H1 (cell line): ENCODE measurements around the gene CBFB. TPM values are rescaled to one million over a fixed set of nuclear protein-coding genes. Genes with fewer than 3 reads are reported as not detected.

Experiments used
- CTCF ChIA-PET: fragments of 300-600 bp; sonication (Branson Sonifier 250); formaldehyde crosslinking; loops from one replicate; lab custom pipeline; 2021; ENCODE audit not compliant: partially characterized antibody; lab: Charles Lee
- POLR2A ChIA-PET: fragments of 300-600 bp; sonication (Branson Sonifier 250); formaldehyde crosslinking; loops from one replicate; lab custom pipeline; 2021; ENCODE audit warnings: inconsistent platforms; ENCODE audit not compliant: partially characterized antibody; lab: Charles Lee
- DNase-seq, 2 experiments: peaks; one replicate each; pipeline versions ENCODE4 v3.0.0 to v3.0.0-alpha.2; 2010 to 2022; ENCODE audit warnings: low spot score in 2 of 2, low read depth in 1 of 2, mixed read lengths in 1 of 2
- FAIRE-seq: peaks from 2 replicates; lab custom pipeline; 2011; peaks lifted over from hg19 to GRCh38; lab: Jason Lieb, UNC
- H2AFZ ChIP-seq: 2 replicates; pipeline ENCODE4 v1.8.1; 2012; ENCODE audit warnings: low read length, inconsistent platforms
- H2AK5ac ChIP-seq: 2 replicates; pipeline ENCODE4 v1.6.1; 2013; ENCODE audit warnings: low read depth, low read length
- H2BK120ac ChIP-seq: replicated peaks from 2 replicates; pipeline ENCODE3; 2013; ENCODE audit warnings: low read depth, low read length, inconsistent platforms
- H2BK12ac ChIP-seq: 2 replicates; pipeline ENCODE4 v1.6.1; 2013; ENCODE audit warnings: low read depth, low read length
- H2BK15ac ChIP-seq: 2 replicates; pipeline ENCODE4 v1.6.1; 2013; ENCODE audit warnings: low read length
- H2BK20ac ChIP-seq: 2 replicates; pipeline ENCODE4 v1.6.1; 2013; ENCODE audit warnings: low read length
- H2BK5ac ChIP-seq: 2 replicates; pipeline ENCODE4 v1.6.1; 2013; ENCODE audit warnings: low read depth, low read length
- H3K14ac ChIP-seq: 2 replicates; pipeline ENCODE4 v1.6.1; 2013; ENCODE audit warnings: inconsistent platforms; ENCODE audit not compliant: insufficient read length
- H3K18ac ChIP-seq: 2 replicates; pipeline ENCODE4 v1.6.1; 2013; ENCODE audit warnings: low read length; ENCODE audit errors: extremely low read depth
- H3K23ac ChIP-seq: 2 replicates; pipeline ENCODE4 v1.6.1; 2013; ENCODE audit warnings: inconsistent platforms; ENCODE audit not compliant: insufficient read length
- H3K23me2 ChIP-seq: 2 replicates; pipeline ENCODE4 v1.6.1; 2013; ENCODE audit warnings: low read depth, low read length
- H3K27ac ChIP-seq: 2 replicates; pipeline ENCODE4 v1.6.1; 2011; ENCODE audit warnings: low read depth, low read length, inconsistent platforms
- H3K27me3 ChIP-seq, 4 experiments: replicated peaks in 1 of 4; 1 replicate in 1 of 4; 2 replicates in 3 of 4; pipeline versions ENCODE4 v1.6.1 to v1.8.1; 2011 to 2013; ENCODE audit warnings: low read length in 3 of 4, mild to moderate bottlenecking in 3 of 4, inconsistent platforms in 2 of 4, mixed read lengths in 2 of 4, moderate library complexity in 1 of 4; ENCODE audit not compliant: control insufficient read depth in 3 of 4, insufficient read depth in 3 of 4; ENCODE audit errors: extremely low read depth in 1 of 4
- H3K36me3 ChIP-seq, 4 experiments: 2 replicates each; pipeline versions ENCODE4 v1.6.1 to v1.8.1; 2011 to 2013; ENCODE audit warnings: mild to moderate bottlenecking in 4 of 4, low read length in 3 of 4, moderate library complexity in 2 of 4, control low read depth in 1 of 4, inconsistent platforms in 1 of 4; ENCODE audit not compliant: insufficient read depth in 4 of 4, control insufficient read depth in 2 of 4
- H3K4ac ChIP-seq: replicated peaks from 2 replicates; pipeline ENCODE3; 2013; ENCODE audit warnings: low read length, low read depth, mixed read lengths, inconsistent platforms; ENCODE audit not compliant: insufficient read length
- H3K4me1 ChIP-seq, 4 experiments: replicated peaks in 1 of 4; 1 replicate in 1 of 4; 2 replicates in 3 of 4; pipeline versions ENCODE4 v1.6.1 to v1.8.1; 2011 to 2013; ENCODE audit warnings: low read length in 3 of 4, inconsistent platforms in 2 of 4, mixed read lengths in 1 of 4; ENCODE audit not compliant: insufficient read depth in 4 of 4, control insufficient read depth in 3 of 4
- H3K4me2 ChIP-seq, 2 experiments: 2 replicates each; pipeline versions ENCODE4 v1.6.1 to v1.8.1; 2011 to 2013; ENCODE audit warnings: low read depth in 2 of 2, low read length in 2 of 2, control low read depth in 1 of 2, inconsistent platforms in 1 of 2, mild to moderate bottlenecking in 1 of 2; ENCODE audit not compliant: insufficient read depth in 1 of 2
- H3K4me3 ChIP-seq, 4 experiments: fragments of 200-600, 300-600 bp in 1 of 4; sonication (generic), shearing (Covaris generic), sonication (Bioruptor Twin) in 1 of 4; 2 replicates each; pipeline versions ENCODE4 v1.5.1 to v1.8.1; 2011 to 2016; ENCODE audit warnings: low read length in 4 of 4, low read depth in 3 of 4, control low read depth in 2 of 4, inconsistent platforms in 2 of 4, mild to moderate bottlenecking in 2 of 4, mixed read lengths in 1 of 4, moderate library complexity in 1 of 4; ENCODE audit not compliant: insufficient read depth in 2 of 4; ENCODE audit errors: extremely low read depth in 1 of 4
- H3K56ac ChIP-seq: replicated peaks from 2 replicates; pipeline ENCODE3; 2013; ENCODE audit warnings: low read depth, mild to moderate bottlenecking, mixed read lengths, low read length, inconsistent platforms; ENCODE audit not compliant: insufficient read length
- H3K79me1 ChIP-seq: 2 replicates; pipeline ENCODE4 v1.6.1; 2013; ENCODE audit warnings: low read depth, low read length, control low read depth
- H3K79me2 ChIP-seq, 2 experiments: 2 replicates each; pipeline versions ENCODE4 v1.6.1 to v1.8.1; 2012 to 2013; ENCODE audit warnings: low read length in 2 of 2, mild to moderate bottlenecking in 2 of 2, inconsistent platforms in 1 of 2; ENCODE audit not compliant: insufficient read depth in 2 of 2, control insufficient read depth in 1 of 2
- H3K9ac ChIP-seq, 4 experiments: replicated peaks in 1 of 4; 1 replicate in 1 of 4; 2 replicates in 3 of 4; pipeline versions ENCODE4 v1.6.1 to v1.8.1; 2011 to 2013; ENCODE audit warnings: low read depth in 3 of 4, low read length in 3 of 4, control low read depth in 2 of 4, mild to moderate bottlenecking in 2 of 4, moderate library complexity in 2 of 4, inconsistent platforms in 1 of 4; ENCODE audit errors: extremely low read depth in 1 of 4
- H3K9me3 ChIP-seq, 2 experiments: 2 replicates each; pipeline versions ENCODE4 v1.6.1 to v1.8.1; 2012 to 2013; ENCODE audit warnings: mild to moderate bottlenecking in 2 of 2, moderate library complexity in 2 of 2, control low read depth in 1 of 2, inconsistent platforms in 1 of 2, low read depth in 1 of 2, low read length in 1 of 2, mixed read lengths in 1 of 2; ENCODE audit not compliant: insufficient read depth in 2 of 2
- H4K20me1 ChIP-seq, 2 experiments: replicated peaks in 1 of 2; 2 replicates each; pipeline versions ENCODE3 to v1.8.1; 2011 to 2013; ENCODE audit warnings: inconsistent platforms in 2 of 2, low read length in 2 of 2, mild to moderate bottlenecking in 1 of 2; ENCODE audit not compliant: insufficient read depth in 2 of 2, control insufficient read depth in 1 of 2
- H4K5ac ChIP-seq: 2 replicates; pipeline ENCODE4 v1.6.1; 2013; ENCODE audit warnings: low read length, low read depth, mixed read lengths, inconsistent platforms; ENCODE audit not compliant: insufficient read length
- H4K8ac ChIP-seq: 2 replicates; pipeline ENCODE4 v1.8.0; 2013; ENCODE audit warnings: mild to moderate bottlenecking, moderate library complexity, low read length, inconsistent platforms; ENCODE audit not compliant: insufficient read depth; ENCODE audit errors: extremely low read depth
- H4K91ac ChIP-seq: replicated peaks from 2 replicates; pipeline ENCODE3; 2013; ENCODE audit warnings: low read length, mixed read lengths, inconsistent platforms; ENCODE audit not compliant: insufficient read length
- CHD1 ChIP-seq: IDR thresholded peaks from 2 replicates; pipeline ENCODE4 v1.6.1; 2012; ENCODE audit warnings: low read depth, low read length, improper control_type of control experiment
- CTBP2 ChIP-seq: IDR thresholded peaks from 2 replicates; pipeline ENCODE4 v1.7.0; 2011; ENCODE audit warnings: borderline replicate concordance, mild to moderate bottlenecking, moderate library complexity, mixed read lengths, low read length; ENCODE audit not compliant: insufficient read depth, insufficient read length
- JUND ChIP-seq: IDR thresholded peaks from 2 replicates; pipeline ENCODE4 v1.6.1; 2011; ENCODE audit warnings: mild to moderate bottlenecking, improper control_type of control experiment, low read length
- SIRT6 ChIP-seq: IDR thresholded peaks from one replicate; pipeline ENCODE4 v1.7.1; 2012; ENCODE audit warnings: low read length, inconsistent platforms
- SRF ChIP-seq: IDR thresholded peaks from 2 replicates; pipeline ENCODE4 v1.6.1; 2011; ENCODE audit warnings: mild to moderate bottlenecking, low read depth, low read length, moderate library complexity
- TCF12 ChIP-seq: IDR thresholded peaks from 2 replicates; pipeline ENCODE4 v1.6.1; 2011; ENCODE audit warnings: low read depth, mild to moderate bottlenecking, low read length
- YY1 ChIP-seq: IDR thresholded peaks from 2 replicates; pipeline ENCODE4 v1.6.1; 2011; ENCODE audit warnings: low read depth, mild to moderate bottlenecking, low read length
- polyA plus RNA-seq, 7 experiments: library from polyadenylated mRNA; depleted of rRNA in 3 of 7; stranded (reverse) in 5 of 7; unstranded in 2 of 7; fragments of >200 nt in 5 of 7; fragments of 200-250 nt in 2 of 7; gene quantifications; 1 replicate in 5 of 7; 2 replicates in 1 of 7; 4 replicates in 1 of 7; pipeline versions ENCODE4 v1.2.1 to v1.2.3, GENCODE V29; 2011 to 2013; ENCODE audit warnings: missing spikeins in 2 of 7, mixed read lengths in 2 of 7
- total RNA-seq: library from RNA; stranded (reverse); fragmentation: NEBNext Ultra II Directional; extraction: Animal tissue kit (Norgen Biotek cat#: 25700); gene quantifications from 2 replicates; pipeline ENCODE4 v1.2.1, GENCODE V29; 2021

Gene CBFB
- total and polyA plus RNA-seq, 2 of the 8 experiments (the other 6 are each of a cell fraction or from before 2014, with no cell fraction given): 11.5 to 31.6 TPM

- Histone ChIP-seq H4K5ac (no peak overlapping the region), H2BK20ac (no peak overlapping the region), H3K9me3 (no peaks in the 10 kb centered on the region), H2BK120ac (no peak overlapping the region), H3K23ac (no peak overlapping the region), H3K18ac (no peak overlapping the region), H3K56ac (no peak overlapping the region), H3K4me3 (no peak overlapping the region), H2AFZ (no peak overlapping the region), H4K20me1 (peaks cover 0 to 2% of the 10 kb centered on the region in 2 experiments), H2AK5ac (no peak overlapping the region), H3K23me2 (no peaks in the 10 kb centered on the region), H3K9ac (no peak overlapping the region), H3K14ac (no peak overlapping the region), H3K27me3 (no peaks in the 10 kb centered on the region), H3K79me2 (no peaks in the 10 kb centered on the region), H3K4ac (no peak overlapping the region), H3K36me3 (no peaks in the 10 kb centered on the region), H3K27ac (no peak overlapping the region), H3K4me1 (no peaks in the 10 kb centered on the region), H2BK15ac (no peak overlapping the region), H3K79me1 (no peaks in the 10 kb centered on the region), H2BK5ac (no peak overlapping the region), H2BK12ac (no peak overlapping the region), H4K8ac (no peak overlapping the region), H4K91ac (no peak overlapping the region), H3K4me2 (no peak overlapping the region)
- ChIA-PET CTCF (interaction anchor here (1.1 to 1.5 kb wide), 3 partner anchors 14 to 109 kb away, joined by 3 to 6 read pairs (median 4); no protein-coding TSS in a partner anchor), POLR2A (no interaction called here)
- DNase-seq: no peak
- TF ChIP-seq CHD1 (no peak), TCF12 (no peak), YY1 (no peak), CTBP2 (no peak), SIRT6 (no peak), SRF (no peak), JUND (no peak)
- FAIRE-seq: no peak
Observed at GRCh38 chr16:67087803-67088202, 58.9 kb downstream of the CBFB start.
